ENCODE data around the gene RTN4RL1.

DNA sequence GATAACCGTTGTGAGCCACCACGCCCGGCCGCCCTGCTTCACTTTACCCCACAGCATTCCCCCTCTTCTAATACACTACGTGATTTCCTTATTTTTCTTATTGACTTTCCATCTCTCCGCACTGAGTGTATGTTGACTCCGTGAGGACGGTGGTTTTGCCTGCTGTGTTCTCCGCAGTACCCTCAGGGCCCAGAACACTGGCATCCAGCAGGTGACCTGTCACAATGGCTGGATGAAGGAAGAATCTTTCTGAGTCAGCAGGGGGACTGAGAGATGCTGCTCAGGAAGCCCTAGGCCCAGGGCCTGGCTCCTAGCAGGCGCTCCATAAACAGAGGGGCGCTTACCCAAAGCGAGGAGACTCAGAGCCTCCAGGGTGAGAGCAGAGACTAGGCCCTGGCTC, 79.5 kb downstream of the RTN4RL1 start:
- TF ChIP-seq, protein P1, sequence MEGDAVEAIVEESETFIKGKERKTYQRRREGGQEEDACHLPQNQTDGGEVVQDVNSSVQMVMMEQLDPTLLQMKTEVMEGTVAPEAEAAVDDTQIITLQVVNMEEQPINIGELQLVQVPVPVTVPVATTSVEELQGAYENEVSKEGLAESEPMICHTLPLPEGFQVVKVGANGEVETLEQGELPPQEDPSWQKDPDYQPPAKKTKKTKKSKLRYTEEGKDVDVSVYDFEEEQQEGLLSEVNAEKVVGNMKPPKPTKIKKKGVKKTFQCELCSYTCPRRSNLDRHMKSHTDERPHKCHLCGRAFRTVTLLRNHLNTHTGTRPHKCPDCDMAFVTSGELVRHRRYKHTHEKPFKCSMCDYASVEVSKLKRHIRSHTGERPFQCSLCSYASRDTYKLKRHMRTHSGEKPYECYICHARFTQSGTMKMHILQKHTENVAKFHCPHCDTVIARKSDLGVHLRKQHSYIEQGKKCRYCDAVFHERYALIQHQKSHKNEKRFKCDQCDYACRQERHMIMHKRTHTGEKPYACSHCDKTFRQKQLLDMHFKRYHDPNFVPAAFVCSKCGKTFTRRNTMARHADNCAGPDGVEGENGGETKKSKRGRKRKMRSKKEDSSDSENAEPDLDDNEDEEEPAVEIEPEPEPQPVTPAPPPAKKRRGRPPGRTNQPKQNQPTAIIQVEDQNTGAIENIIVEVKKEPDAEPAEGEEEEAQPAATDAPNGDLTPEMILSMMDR (conservative IDR thresholded peaks at IDR 0.05; ENCODE audit: low read length), result no peak
- no peak for TF ChIP-seq EZH2phosphoT487 (IDR thresholded peaks at IDR 0.05; ENCODE audit: borderline replicate concordance)

Measured in Loucy (cell line).